Measurements from ENCODE around the gene FYCO1.
"Not testable (repeated sequence)": the region's sequence is repeated elsewhere in the genome, so short reads cannot be mapped to it uniquely, and the experiment has no call there.

FYCO1 gene

GRCh38 chr3:46008058-46008457 is 12.4 kb upstream of the FYCO1 start:
- FAIRE-seq, result no peak

- FAIRE-seq, result no peak
Observed at GRCh38 chr3:46007280-46007679, 11.7 kb upstream of the FYCO1 start.

- FAIRE-seq, result no peak
Observed at GRCh38 chr3:46006238-46007032, 10.8 kb upstream of the FYCO1 start.

GRCh38 chr3:46003706-46004105 is 8.1 kb upstream of the FYCO1 start:
- FAIRE-seq, result not testable (repeated sequence)

- no peak for FAIRE-seq
Observed at GRCh38 chr3:46001178-46001577, 5.6 kb upstream of the FYCO1 start.

- no peak for FAIRE-seq
Observed at GRCh38 chr3:45997942-45998341, 2.3 kb upstream of the FYCO1 start.

GRCh38 chr3:45997499-45997898 is 1.9 kb upstream of the FYCO1 start:
- not testable (repeated sequence) for FAIRE-seq

- no peak for FAIRE-seq
Observed at GRCh38 chr3:45994419-45995235, 997 bp downstream of the FYCO1 start.

GRCh38 chr3:45993421-45994027 is 2.1 kb downstream of the FYCO1 start:
- no peak for FAIRE-seq

- no peak for FAIRE-seq
Observed at GRCh38 chr3:45992821-45993221, 2.8 kb downstream of the FYCO1 start.

GRCh38 chr3:45992133-45992729 is 3.4 kb downstream of the FYCO1 start:
- no peak for FAIRE-seq

- FAIRE-seq, result no peak
Observed at GRCh38 chr3:45991341-45991740, 4.3 kb downstream of the FYCO1 start.

GRCh38 chr3:45990181-45990580 is 5.4 kb downstream of the FYCO1 start:
- FAIRE-seq, result no peak

GRCh38 chr3:45988804-45989203 is 6.8 kb downstream of the FYCO1 start:
- no peak for FAIRE-seq

GRCh38 chr3:45988362-45988761 is 7.3 kb downstream of the FYCO1 start:
- no peak for FAIRE-seq

- no peak for FAIRE-seq
Observed at GRCh38 chr3:45987368-45988291, 8.0 kb downstream of the FYCO1 start.

GRCh38 chr3:45986303-45986982 is 9.2 kb downstream of the FYCO1 start:
- no peak for FAIRE-seq

GRCh38 chr3:45985532-45986302 is 9.9 kb downstream of the FYCO1 start:
- no peak for FAIRE-seq

GRCh38 chr3:45984331-45985312 is 11.0 kb downstream of the FYCO1 start:
- FAIRE-seq, result no peak
